CD4-positive, alpha-beta T cell treated with Interleukin-15 for 4 hours (primary cell): ENCODE data around the gene PRKAG2.
A peak's percentile ranks its signal among the peaks of the same experiment; 100 is the strongest.
"Not testable (repeated sequence)": the region's sequence is repeated elsewhere in the genome, so short reads cannot be mapped to it uniquely, and the experiment has no call there.

Experiments used
- DNase-seq: peaks from one replicate; pipeline ENCODE4 v3.0.0-alpha.2; 2020; ENCODE audit warnings: low spot score

Gene PRKAG2

DNA sequence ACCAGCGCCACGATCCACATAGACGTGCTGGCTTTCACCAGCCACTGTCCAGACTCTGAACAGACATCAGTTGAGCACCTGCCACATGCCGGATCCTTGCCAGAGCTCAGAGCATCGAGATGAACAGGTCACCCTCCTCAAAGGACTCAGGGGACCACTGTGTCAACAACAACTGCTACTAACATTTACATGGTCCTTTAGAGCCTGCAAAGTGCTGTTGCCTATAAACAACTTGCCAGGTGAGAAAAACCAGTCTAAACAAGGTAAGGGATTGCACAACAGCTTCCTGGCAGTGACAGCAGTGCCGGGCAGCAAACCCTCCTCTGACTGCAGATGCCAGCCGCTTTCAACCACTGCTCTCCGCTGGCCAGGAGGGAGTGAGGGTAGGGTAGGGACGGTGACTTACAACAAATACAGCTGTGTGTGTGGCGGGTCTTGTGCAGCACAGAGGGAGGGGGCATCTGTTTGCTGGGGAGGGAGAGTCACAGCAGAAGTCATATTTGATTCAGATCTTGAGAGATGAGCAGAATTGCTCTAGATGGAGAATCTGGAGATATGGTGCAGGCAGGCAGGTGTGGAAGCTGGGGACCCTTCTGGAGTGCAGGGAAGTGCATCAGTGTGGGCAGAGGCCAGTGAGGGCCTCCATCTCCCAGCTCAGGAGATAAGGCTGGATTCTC is 324.4 kb downstream of the PRKAG2 start:
- no peak for DNase-seq

DNA sequence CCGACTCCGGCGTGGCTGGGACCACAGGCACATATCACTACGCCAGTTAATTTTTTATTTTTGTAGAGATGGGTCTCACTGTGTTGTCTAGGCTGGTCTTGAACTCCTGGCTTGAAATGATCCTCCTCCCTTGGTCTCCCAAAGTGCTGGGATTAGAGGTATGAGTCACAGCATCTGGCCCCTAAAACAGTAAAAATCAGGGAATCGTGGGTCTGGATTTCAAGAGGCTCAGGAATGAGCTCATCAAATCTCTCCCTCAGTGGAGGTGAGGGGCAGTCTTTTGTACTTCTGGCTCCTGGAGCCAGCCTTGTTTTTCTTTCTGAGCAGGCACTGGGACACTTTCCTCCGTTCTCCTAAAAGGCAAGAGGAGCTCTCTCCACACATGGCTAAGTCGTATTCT is 325.1 kb downstream of the PRKAG2 start:
- DNase-seq, result no peak

DNA sequence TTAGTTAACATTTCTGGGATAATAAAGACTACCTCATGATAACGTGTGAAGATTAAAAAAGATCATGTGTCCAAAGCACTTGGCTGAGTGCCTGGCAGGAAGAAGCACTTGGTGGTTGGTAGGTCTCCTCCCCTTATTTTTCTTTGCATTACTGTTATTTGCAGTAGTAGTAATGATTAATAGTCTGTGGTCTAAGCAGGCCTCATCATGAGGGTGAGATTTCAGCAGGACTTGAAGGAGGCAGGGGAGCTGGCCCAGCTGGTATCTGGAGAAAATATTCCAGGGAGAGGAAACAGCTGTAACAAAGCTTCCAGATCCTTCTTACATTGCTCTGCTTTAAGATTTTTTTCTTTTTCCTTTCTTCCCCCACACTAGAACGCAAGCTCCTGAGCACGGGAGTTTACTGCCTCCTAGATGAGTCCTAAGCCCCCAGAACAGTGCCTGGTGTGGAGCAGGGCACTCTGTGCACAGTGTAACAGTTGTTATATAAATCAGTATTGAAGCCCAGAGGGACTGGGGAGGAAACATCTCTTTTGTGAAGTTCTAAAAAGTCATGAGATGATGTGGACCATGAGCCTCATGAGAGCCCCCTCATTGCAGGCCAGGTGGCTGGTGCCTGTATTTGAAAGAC is 326.1 kb downstream of the PRKAG2 start:
- no peak for DNase-seq

DNA sequence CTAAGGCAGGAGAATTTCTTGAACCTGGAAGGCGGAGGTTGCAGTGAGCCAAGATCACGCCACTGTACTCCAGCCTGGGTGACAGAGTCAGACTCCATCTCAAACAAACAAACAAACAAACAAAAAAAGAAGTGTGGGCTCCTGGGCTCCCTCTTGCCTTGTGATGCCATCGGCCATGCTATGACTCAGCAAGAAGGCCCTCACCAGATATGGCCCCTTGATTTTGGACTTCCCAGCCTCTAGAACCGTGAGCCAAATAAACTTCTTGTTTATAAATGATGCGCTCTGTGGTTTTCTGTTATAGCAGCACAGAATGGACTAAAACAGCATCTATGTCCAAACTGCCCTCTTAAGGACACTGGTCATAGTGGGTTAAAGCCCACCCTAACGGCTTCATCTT is 327.3 kb downstream of the PRKAG2 start:
- DNase-seq, result no peak

DNA sequence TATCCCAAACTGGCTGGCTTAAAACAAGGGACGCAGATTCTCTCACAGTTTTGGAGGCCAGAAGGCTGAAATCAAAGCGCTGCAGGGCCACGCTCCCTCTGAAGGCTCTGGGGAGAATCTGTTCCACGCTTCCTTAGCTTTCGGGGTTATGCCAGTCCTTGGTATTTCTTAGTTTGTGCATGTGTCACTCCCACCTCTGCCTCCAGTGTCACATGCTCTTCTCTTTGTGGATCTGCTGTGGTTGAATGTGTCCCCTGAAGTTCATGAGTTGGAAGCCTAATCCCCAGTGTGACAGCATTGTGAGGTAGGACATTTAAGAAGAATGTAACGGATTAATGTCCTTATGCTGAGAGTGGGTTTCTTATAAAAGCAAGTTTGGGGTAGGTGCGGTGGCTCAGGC is 327.8 kb downstream of the PRKAG2 start:
- no peak for DNase-seq

DNA sequence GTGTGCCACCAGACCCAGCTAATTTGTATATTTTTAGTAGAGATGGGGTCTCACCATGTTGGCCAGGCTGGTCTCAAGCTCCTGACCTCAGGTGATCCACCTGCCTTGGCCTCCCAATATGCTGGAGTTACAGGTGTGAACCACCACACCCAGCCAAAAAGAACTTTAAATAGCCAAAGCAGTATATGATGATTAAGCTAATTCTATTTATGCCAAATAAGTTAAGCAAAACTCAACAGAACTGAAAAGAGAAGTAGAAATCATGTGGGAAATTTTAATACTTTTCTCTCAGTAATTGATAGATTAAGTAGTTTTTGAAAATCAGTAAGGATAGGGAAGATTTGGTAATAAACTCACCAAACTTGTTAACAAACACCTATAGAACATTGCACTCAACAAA is 332.7 kb downstream of the PRKAG2 start:
- no peak for DNase-seq

DNA sequence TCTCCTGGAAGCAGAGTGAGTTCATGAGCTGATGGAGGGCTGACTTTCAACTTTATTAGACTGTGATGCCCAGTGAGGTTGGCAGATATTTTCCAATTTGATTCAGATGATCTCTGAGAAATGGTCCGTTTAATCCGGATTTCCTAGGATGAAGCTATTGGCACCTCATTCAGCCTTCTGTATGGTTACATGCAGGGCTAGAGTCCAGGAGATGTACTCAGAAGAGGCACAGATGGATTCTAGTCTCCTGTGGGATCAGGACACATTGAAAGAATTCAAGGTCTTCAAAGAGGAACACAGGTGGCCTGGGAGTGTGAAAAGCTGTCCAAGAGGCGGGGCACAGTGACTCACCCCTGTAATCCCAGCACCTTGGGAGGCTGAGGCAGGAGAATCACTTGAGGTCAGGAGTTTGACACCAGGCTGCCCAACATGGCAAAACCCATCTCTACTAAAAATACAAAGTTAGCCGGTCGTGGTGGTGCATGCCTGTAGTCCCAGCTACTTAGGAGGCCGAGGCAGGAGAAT is 334.2 kb downstream of the PRKAG2 start:
- no peak for DNase-seq

DNA sequence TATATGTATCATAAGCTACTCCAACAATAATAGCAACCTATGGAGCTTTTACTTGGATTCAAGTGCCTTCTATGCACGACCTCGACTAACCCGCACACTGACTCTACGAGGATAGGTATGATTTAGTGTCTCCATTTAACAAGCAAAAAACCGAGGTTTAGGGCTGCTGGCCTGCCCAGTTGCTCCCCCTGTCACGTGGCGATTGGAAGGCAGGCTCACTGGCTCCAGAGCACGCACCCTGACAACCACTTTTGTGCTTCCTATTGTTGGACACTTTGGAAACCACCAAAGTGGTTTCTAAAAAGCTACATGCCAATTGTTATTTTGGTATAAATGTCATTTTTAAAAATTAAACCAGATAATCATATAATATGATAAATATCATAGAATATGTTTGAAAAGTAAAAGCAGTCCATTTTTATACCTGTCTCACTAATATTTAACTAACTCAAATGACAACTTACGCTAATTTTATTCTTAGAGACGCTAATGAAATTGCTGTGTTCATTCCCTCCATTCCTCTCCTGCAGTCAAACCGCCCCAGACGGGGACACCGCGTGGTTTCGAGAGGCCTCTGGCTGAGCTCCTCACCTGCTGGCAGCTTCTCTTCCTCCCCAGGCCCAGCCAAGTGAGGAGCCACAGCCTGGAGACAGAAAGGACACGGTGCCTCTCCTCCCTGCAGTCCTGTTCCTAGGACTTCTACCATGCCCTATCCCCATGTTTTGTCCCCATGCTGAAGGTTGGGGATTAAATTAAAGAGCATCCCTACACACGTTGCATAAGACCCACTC is 335.0 kb downstream of the PRKAG2 start:
- no peak for DNase-seq

DNA sequence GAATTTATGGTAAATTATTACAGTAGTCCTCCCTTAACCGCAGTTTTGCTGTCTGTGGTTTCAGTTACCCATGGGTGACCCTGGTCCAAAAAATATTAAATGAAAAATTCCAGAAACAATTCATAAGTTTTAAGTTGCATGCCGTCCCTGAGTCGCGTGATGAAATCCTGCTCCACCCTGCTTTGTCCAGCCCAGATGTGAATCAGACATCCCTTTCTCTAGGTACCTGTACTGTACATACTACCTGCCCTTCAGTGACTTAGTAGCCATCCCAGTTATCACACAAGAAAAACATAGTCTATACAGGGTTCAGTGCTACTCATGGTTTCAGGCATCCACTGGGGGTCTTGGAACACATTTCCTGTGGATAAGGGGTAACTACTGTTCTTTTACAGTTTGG is 336.8 kb downstream of the PRKAG2 start:
- DNase-seq, result no peak

DNA sequence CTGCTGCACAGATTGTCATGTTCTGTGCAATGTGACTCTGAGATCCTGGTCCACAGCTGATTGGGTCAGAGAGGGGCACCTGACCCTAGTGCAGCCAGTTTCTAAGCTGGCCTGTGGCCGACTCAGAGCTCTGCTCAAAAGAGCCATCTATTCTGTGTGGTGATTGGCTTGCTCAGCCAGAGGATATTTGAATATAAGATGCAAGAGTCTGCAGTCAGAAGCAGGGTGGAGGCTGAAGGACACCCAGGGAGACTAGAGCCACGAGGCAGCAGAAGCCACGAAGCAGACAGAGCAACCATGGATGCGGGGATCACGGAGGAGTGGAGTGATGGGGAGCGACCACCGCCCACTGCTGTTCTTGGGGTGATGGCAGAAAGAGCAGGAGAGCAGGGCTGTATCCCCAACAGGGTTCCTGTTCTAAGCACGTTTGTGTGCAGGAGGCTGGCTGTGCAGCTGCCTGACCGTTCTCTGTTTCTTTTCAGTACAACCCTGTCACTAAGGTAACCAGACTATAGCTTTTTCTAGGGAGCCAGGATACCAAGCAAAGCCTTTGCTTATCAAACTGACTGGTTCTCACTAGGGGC is 337.7 kb downstream of the PRKAG2 start:
- DNase-seq, result no peak

DNA sequence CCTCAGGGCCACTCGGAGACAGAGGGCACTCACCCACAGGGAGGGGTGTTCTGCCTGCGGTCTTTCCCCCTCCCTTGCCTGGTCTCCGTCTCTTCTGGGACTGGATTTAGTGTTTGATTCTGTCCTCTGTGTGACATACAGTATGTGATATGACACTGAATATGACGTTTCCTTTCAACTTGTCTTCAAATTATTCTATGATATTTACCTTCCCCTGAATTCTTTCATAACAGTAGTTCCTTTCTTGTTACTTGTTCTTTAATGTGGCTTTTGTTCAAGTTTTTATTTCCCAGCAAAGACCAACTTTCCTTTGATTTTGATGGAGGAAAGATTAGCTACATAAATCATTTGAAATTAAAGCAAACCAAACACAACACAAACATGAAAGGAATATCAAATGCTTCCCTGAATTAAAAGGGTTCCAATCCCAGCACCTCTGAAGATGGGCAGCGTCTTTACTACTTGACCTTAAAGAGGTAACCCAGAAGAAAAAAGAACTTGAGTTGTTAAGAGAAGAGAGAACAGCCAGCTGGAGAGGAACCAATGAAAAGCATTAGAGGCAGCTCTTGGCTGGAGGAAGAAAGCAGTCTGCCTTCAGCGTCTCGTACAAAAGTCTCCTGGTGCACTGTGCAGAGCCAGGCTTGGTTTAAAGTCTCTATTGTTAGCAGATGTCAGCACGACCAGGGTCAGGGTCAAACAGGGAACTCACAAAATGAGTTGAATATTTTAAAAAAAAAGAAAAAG is 338.9 kb downstream of the PRKAG2 start:
- DNase-seq, result no peak

DNA sequence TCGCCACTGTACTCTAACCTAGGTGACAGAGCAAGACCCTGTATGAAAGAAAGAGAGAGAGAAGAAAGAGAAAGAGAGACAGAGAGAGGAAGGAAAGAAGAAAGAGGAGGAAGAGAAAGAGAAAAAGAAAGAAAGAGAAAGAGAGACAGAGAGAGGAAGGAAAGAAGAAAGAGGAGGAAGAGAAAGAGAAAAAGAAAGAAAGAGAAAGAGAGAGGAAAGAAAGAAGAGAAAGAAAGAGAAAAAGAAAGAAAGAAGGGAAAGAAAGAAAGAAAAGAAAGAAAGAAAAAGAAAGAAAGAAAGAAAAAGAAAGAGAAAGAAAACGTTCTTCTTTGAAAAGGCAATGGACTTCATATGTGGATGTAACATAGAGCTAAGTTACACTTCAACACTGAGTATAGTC is 340.7 kb downstream of the PRKAG2 start:
- not testable (repeated sequence) for DNase-seq

DNA sequence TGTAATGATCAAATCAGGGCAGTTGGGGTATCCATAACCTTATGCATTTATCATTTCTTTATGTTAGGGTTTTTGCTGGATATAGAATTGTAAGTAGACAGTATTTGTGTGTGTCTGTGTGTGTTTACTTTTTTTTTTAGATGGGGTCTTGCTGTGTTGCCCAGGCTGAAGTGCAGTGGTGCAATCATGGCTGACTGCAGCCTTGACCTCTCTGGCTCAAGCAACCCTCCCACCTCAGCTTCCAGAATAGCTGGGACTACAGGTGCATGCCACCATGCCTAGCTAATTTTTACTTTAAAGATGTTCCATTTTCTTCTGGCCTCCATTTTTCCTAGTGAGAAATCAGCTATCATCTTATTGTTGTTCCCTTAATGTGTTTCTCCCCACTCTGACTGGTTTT is 347.1 kb downstream of the PRKAG2 start:
- DNase-seq, result no peak

DNA sequence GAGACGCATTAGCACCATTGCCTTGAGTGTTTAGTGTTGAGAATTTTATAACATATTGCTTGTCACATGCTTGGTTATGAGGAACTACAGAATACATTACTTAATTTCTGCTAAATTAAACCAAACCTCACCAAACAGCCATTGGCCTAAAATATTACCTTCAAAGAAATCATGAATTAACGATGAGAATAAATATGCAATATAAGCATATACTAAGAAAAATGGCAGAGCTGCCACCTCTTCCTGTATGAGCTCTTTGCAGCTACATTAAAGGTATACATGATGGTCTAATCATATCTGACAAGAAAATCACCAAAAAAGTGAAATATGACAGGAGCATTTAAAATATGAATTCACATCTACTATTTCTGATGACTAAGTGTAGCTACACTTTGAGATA is 352.1 kb downstream of the PRKAG2 start:
- no peak for DNase-seq

DNA sequence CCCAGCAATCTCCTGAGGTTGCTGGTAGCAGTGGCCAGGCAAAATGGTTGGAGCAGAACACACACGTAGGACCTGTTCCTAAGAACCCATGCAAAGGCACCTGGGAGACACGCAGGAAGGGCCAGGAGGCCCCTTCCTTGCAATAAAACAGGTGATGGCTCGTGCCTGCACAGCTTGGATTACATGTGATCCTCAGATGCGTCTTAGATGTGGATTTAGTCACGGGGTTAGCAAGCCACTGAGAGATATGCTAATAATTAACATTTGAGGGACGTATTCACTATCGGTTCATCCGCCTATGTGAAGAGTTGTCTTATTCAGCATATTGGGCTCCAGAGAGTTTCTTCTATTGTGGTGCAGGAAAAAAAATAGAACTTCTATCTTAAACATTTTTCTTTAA is 352.6 kb downstream of the PRKAG2 start:
- DNase-seq, result no peak

DNA sequence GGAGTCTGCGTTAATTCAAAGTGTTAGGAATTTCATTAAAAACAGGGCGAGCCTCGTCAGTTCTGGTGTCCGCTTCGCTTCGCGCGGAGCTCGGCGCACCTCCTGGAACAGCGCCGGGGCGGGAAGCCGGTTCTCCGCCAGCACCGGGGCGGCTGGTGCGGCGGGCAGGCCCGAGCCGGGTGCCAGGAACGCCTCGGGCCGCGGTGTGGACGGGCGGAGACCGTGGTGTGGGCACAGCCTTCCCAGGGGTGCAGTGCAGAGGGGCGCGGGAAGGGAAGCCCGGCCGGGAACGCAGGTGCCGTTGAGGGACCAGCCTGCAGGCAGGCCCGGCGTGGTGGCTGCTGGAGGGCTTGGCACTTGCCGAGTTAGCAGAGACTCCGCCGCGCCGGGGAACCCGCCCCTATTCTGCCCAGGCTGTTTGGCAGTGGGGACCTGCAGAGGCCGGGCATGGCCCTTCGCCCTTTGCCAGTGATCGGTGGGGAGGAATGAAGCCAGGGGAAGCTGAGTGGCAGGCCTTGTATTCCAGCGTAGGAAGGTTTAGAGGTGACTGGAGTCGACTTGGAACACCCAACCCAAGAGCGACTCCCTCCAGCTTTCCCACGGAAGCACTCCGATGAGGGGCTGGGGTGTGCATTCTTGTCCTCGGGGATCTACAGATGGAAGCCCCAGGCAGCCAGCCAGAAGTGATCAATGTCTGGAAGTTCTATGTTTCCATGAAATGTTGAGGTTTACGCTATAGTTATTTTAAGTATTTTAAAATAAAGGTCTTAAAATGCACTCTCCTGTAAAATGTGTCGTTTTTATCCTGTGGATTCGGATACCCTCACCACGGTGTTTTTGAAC is 356.3 kb downstream of the PRKAG2 start:
- no peak for DNase-seq

DNA sequence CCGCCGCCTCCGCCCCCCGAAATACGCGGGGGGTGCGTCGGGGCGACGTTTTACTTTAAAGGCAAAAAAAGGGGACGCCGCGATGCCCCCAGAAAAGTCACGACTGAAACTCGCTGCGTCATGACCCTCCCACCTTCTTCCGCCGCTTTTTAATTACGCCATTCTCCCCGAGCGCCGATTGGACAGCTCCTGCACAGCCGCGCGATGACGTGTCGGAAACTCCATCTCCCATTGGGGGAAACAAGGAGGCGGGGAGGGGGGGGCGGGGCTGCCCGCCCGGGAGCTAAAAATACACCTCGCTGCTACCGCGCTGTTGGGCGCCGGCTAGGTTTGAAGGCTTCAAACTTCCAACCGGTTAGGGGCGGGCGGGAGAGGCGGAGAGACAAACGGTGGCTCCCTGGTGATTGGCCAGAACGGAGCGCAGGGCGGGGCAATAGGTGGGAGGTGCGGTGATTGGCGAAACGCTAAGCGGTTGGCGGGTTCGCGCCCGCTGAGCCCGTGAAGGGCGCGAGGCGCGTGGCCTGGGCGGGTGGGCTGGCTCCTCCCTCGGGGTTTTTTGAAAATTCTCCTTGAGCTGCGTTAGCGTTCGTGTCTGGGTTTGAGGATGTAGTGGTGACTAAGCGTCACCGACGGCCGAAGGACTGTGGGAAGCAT is 357.0 kb downstream of the PRKAG2 start, which contains the start of gene RHEB:
Gene RHEB, minus strand, starts transcription at position 131 of the 654 bp plus-strand sequence. CDS start 384 bp downstream, outside the sequence.
- DNase-seq, result peak; percentile 99

DNA sequence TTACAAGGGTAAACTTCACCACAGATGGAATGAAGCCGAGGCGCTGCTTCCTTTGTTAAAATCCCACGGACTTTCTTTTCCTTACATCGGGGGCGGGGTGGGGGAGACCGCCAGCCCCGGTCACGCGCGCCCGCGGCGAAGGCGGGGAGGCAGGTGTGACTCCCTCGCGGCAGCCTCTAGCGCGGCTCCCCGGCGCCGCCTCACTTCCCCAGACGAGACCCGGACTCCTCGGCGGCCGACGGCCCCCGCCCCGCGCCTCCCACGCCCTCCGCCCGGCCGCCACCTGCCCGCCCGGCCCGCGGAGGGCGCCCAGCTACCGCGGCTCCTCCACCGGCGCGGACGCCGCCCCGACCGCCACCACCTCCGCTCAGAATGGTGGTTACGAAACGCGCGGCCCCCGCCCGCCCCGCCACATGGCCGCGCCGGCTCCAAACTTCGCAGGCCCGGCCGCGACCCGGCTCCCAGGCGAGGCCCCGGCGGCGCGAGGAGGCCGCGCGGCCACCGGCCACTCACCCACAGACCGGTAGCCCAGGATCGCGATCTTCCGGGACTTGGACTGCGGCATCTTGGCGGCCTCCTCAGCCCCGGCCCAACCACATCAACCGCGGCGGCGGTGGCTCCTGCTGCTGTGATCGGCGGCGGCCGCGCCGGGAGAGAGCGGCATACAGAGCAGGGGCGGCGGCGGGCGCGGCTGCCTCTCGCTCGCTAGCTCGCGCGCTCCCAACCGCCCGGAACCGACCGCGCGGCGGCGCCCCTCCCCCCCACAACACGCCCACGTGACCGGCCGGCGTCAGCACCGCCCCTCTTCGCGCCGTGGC is 357.8 kb downstream of the PRKAG2 start:
- DNase-seq, result peak; percentile 40
